Stimulated activated CD4-positive, alpha-beta T cell treated with anti-CD3 and anti-CD28 coated beads, Interleukin-12 subunit alpha, Interleukin-12 subunit beta, amount 100 ng/mL, for 24 hours (primary cell): ENCODE data around the gene RAB40B.

ENCODE experiments used
- DNase-seq, 2 experiments: peaks; one replicate each; pipeline ENCODE4 v3.0.0-alpha.2; 2020; ENCODE audit warnings: low read depth in 2 of 2

Gene RAB40B

DNA sequence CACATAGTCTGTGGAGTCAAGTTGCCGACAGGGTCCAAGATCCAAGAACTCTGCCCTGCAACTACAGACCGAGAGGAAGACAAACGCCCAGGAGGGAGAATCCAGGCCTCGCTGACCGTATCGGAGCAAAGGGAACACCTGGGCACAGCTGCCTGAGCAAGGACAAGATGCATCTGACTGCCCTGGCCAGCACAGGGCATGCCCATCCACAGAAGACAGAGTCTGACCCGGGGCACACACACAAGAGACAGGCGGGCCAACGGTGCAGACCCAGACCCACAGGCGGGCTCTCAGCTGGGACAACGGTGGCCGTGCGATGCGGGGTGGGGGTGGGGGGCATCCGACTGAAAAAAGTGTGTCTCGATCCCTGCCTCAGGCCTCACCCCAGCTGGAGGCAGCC is 6.2 kb downstream of the RAB40B start:
- DNase-seq, result no peak

DNA sequence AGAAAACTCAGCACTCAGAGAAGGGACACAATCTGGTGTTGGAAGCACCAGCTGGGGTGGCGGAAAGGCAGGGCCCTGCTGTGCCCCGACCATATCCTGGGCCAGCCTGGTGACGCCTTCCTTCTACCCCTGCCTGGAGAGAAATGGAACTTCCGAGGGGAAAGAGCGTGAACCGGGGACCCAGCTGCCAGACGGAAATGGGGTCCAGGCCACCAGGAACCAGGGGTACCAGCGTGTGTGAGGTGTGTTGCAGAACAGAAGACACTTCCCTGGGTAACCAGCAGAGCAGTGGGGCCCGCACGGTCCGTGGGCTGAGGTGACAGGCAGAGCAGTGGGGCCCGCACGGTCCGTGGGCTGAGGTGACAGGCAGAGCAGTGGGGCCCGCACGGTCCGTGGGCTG is 6.8 kb downstream of the RAB40B start:
- no peak for DNase-seq

DNA sequence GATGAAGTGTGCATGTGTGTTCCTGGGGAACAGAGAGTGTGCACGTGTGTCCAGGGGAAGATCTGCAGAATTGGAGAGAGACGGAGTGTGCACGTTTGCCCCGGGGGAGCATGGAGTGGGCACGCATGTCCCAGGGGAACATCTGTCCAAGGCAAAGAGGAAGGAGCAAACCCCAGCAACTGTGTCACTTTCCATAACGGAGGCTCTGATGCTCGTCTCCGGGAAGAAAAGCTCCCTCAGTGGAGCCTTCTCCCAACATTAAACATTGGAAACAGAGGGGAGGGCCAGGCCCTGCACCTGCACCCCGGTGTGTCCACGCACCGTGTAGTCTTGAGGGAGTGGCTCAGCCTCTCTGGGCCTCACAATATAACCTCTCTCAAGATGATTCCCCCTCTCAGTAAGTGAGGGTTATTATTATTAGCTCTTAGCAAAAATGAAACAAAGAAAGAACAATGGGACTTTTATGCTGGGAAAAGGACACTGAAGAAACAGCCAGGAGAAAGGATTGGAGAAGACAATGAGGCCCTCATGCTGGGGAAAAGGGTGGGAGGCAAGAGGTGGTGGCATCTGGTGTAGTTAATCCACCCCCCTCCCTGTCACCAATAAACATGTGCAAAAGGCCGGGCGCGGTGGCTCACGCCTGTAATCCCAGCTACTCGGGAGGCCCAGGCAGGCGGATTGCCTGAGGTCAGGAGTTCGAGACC is 7.6 kb downstream of the RAB40B start:
- DNase-seq, result no peak

DNA sequence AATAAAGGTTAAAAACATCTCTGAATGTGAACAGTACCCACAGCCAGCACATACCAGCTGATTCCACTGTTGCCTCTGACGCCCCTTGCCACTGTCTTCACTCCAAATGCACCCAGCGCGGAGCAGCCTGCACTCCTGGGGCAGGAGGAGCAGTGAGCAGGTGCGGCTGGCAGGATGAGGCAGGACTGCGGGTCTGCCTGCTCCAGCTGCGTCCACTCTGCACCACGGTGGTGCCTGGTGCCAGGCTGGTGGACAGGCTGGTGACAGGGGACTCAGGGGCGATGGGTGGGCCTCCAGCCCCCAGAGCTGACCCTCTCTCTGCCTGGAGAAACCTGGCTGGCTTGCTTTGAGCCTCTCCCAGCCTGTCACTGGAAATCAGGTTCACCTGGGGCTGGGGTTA is 9.4 kb downstream of the RAB40B start:
- DNase-seq, result no peak

DNA sequence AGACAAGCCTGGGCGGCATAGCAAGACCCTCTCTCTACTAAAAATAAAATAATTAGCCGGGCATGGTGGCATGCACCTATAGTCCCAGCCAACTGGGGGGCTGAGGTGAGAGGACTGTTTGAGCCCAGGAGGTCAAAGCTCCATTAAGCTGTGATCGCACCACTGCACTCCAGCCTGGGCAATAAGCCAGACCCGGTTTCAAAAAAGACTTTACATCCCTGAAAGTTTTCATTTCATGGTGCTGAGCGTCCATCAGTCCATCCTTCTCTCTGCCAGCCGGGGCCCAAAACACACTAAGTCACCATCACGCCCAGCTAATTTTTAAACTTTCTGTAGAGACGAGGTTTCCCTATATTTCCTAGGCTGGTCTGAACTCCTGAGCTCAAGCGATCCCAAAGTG is 10.6 kb downstream of the RAB40B start:
- DNase-seq, result no peak

DNA sequence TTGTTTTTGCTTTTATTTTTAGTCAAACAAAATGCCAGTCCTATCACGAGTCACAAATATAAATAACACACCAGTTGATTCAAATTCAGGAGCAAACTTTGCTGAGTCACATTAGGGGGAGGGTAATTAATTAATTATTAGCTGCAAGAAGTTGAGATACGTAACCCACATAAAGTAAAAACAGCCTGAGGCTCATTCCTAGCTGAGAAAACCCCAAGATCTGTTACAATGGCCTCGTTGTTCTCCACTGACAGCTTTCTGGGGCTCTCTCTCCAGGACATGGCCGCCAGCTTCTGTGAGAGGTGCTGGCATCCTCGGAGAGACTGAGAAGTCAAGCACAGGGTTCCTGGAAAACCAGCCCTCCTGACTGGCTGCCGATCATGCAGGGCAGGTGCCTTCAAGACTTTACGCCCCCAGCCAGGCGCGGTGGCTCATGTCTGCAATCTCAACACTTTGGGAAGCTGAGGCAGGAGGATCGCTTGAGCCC is 11.1 kb downstream of the RAB40B start:
- DNase-seq, result no peak

DNA sequence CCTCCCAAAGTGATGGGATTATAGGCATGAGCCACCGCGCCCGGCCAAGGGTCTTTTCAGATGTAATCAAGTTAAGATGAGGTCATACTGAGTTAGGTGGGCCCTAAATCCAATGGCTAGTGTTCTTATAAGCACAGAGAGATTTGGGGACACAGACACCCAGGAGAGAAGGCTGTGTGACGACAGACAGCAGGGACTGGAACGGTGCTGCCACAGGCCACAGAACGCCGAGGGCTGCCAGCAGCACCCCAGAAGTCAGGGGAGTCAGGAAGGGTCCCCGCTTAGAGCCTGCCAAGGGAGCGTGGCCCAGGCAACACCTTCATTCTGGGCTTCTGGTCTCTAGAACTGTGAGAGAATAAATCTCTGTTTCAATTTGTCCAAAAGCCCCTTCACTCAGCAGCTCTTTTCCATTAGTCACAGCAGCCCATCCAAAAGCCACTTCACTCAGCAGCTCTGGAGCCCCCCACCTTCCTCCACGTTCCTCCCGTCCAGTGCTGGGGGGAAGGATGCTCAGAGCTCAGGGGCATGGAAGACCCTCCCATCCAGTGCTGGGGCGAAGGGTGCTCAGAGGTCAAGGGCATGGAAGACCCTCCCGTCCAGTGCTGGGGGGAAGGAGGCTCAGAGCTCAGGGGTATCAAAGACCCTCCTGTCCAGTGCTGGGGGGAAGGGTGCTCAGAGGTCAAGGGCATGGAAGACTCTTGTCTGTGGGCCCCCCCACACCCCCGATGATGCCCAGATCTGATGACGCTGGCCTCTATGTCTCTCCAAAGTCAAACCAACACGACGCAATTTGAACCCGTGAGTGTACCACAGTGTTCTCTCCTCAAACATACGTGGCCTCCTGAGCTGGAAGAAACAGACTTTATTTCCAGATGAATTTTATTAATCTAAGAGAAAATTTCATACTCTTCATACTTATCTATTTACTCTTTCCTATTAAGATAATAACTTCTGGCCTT is 11.9 kb downstream of the RAB40B start:
- no peak for DNase-seq

DNA sequence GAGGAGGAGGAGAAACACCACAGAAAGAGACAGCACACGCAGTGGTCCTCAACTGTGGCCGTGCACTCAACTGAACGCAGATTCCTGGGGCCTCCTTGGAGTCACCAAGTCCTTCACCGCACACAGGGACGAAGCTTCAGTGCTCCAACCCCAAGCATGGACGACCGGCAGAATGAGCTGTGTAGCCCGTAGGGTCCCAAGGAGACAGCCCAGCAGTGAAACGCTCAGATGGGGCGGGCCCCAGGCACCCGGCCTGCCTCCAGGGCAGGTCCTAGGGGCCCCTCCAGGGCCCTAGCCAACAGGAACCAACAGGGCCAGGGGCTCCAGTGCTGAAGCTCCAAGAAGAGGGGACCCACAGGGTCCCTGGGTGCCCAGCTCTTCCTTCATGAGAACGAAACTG is 13.2 kb downstream of the RAB40B start:
- no peak for DNase-seq

DNA sequence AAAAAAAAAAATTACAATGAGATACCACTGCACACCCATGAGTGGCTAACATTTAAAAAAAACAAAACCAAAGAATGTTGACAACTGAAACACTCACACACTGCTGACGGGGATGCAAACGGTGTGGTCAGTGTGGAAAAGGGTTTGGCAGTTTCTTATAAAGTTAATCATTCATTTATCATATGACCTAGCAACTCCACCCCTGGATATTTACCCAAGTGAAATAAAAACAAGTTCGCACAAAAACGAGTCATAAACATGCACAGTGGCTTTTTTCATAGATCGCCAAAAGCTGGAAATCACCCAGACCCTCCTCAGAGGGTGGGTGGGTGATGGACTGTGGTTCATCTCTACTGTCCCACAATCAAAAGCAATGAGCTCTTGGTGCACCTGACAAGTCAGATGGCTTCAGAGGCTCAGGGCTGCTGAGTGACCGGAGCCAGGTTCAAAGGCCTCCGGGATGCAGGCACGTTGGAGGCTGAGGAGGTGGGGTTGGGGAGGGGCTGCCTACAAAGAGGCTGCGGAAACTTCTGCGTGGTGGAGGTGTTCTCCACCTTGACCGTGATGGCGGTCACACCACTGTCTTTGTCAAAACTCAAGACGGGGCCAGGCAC is 14.2 kb downstream of the RAB40B start:
- DNase-seq, result no peak

DNA sequence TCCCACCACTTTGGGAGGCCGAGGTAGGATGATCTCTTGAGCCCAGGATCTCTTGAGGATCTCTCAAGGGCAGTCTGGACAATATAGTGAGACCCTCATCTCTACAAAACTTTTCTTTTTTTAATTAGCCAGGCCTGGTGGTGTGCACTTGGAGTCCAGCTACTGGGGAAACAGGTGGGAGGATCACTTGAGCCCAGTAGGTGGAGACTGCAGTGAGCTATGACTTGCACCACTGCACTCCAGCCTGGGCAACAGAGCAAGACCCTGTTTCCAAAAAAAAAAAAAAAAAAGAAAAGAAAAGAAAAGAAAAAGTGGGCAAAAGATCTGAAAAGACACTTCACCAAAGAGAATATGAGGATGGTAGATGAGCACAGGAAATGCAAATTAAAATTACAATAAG is 15.0 kb downstream of the RAB40B start:
- DNase-seq, result no peak

DNA sequence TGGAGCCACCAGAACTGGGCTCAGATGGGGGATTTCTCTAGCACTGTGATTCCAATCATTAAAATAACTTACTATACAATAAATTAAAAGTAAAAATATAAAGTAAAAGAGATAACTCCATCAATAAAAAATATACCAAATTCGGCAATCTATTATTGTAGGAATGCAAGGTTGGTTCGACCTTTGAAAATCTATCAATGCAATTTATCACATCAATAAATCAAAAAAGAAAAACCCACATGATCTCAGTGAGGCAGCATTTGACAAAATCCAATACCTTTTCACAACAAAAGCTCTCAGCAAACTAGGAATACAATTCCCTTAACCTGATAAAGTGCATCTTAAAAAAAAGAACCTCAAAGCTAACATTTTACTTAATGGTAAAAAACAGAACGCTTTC is 17.0 kb downstream of the RAB40B start:
- no peak for DNase-seq

DNA sequence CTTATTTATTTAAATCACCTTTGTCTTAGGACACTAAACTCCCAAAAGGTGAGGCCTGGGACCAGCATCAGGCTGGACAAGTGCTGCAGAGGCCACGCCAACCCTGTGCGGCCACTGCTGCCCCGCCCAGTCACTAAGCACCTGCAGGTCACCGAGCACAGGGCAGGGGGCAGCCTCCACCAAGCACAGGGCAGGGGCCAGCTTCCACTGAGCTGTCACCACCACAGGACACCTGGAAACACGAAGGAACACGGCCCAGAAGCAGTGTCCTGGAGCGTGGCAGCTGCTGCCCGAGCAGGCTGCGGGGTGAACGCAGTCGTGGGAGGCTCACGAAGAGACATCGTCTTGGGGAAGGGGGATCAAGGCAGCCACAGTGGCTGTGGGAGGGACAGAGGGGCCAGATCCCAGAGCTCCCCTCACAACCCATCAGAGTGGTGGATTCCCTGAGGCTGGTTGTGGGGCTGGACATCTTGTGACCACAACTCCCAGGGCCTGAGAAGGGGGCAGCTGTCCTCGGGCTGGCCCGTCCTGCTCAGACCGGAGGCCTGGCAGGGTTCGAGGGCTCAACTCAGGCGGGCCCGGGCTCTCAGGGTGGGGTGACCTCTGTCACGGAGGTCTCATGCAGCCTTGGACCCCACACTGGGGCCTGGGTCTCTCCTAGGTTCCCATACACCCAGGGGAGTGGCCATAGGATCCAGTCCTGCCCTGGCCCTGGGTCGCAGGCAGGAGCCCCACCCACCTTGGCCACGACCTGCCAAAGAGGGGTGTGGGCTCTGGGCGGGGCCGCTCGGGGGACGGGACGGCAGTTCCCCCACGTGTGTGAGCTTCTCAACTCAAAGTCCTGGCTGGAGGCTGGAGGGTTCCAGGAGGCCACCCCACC is 18.7 kb downstream of the RAB40B start:
- no peak for DNase-seq

DNA sequence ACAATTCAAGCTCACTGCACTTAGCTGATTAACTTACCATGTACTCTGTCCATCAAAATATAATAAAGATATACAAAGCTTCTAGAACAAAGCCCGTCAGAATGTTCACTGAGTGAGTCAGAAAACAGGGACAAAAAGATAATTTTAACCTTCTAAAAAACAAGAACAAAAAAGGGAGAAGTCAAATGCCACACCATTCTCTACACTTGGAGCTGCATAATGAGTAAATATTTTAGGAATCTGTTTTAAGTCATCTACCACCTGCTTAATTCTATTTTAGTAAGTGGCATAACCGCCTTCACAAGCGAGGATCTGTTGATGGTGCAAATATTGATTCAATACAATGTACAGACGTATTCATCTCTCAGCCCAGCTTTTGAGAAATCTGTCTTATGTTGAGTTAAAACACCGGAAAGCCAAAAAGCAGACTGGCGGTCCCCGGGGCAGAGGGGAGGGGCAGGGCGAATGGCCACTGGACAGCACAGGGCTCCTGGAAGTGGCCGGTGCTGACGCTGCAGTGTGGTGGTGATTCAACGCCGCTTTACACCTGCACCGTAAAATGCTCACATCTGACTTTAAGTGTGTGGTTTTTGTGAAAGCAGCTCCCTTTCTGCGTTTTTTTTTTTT is 20.1 kb downstream of the RAB40B start:
- DNase-seq, result no peak

DNA sequence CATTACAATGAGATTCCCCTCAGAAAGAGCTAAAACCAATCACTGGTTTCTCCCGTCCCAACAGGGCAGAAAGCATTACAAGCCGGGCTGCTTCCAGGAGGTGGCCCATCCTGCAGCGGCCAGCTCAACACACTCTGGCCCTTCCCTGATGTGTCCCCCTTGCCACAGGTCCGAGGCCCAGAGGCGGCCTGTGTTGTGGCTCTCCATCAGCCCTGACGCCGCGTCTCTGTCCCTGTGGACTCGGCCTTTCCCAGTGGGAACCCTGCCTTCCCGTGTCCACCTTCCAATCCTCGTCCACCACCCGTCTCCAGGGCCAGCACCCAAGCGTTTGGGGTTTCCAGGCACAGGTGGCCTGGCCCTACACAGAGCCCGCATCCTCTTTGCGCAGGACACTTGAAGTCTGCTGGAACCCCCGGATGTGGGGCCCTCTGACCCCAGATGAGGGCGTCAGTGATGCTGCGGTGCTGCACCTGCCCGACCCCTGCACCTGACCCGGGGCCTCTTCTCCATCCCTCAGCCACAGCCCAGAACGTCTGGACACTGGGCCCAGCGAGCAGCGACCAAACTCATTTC is 21.1 kb downstream of the RAB40B start:
- DNase-seq, result no peak

DNA sequence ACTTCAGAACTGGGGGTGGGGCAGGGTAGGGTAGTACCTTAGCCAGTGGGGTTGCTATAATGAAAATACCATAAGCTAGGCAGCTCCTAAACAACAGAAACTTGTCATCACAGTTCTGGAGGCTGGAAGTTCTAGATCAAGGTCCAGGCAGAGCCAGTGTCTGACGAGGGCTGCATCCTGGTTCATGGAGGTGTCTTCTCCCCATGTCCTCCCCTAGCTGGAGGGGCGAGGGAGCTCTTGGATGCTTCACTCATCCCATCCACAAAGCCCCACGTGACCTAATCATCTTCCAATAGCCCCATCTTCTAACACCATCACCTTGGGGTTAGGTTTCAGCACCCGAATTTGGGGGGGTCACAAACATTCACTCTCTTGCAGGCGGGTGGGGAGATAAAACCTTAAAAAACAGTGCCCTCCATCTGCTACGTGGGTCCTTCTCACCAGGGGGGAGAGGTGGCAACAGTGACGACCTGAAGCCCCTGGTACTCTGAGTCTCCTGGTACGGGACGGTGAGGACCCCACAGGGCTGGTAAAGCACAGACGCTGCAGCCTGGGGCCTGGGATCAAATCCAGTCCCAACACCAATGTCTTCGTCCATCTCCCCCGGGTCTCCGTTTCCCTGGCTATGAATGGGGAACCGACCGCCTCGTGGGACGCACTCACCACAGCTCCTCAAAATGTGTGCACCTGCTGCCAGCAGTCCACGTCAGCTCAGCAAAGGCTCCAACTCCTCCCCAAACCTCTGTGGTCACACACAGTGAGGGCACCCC is 22.8 kb downstream of the RAB40B start:
- DNase-seq, result no peak

DNA sequence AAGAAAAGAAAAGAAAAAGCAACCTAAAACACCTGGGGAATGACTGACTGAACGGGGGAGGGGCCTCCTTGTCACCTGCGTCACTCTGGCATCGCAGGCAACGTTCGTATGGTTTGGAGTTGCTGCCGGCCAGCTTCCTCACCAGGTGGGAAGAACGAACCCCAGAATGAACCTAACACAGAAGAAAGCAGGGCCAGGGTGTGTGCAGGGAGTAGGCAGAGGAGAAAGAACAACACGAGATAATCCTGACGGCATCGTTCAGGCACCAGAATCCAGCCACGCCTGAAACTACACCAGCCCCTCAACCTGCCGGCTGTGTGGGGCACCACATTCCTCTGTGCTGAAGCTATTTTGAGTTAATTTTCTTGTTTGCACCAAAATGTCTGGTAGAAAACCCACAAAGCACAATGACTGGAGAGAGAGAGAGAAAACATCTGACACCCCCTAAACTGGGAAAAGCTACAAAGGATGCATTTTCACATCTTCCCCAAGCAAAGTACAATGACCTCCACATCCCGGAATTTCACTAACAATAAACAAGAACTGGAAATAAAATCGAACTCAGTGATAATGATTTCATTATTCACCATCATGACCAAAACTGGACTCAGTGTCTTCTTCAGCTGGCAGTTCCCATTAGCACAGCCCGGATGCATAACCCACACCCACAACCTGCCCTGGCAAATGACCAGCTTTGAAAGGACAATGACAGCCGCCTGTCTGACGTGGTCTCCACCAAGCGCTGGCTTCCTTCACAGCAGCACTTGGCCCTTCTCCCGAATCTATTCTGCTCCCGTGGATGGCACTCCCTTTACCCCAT is 23.6 kb downstream of the RAB40B start:
- no peak for DNase-seq

DNA sequence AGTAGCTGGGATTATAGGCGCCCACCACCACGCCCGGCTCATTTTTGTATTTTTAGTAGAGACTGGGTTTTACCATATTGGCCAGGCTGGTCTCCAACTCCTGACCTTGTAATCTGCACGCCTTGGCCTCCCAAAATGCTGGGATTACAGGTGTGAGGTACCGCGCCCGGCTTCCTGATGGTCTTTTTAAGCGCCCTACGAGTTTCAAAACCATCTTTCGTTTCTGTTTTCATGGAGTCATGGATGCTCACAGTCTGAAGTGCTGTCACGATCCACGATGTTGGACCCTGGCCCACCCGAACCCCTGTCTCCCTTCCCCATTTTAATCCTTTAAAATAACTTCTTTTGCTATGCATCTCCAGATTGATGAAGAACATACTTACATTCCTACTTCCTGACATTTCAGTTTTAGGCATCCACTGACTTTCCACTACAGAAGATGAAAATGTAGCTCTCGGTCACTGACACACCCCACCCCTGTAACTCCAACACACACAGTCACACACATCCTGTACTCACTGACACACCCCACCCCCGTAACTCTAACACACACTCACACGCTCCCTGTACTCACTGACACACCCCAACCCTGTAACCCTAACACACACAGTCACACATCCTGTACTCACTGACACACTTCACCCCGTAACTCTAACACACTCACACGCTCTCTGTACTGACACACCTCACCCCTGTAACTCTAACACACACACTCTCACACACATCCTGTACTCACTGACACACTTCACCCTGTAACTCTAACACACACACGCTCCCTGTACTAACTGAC is 27.6 kb downstream of the RAB40B start:
- DNase-seq, result no peak

DNA sequence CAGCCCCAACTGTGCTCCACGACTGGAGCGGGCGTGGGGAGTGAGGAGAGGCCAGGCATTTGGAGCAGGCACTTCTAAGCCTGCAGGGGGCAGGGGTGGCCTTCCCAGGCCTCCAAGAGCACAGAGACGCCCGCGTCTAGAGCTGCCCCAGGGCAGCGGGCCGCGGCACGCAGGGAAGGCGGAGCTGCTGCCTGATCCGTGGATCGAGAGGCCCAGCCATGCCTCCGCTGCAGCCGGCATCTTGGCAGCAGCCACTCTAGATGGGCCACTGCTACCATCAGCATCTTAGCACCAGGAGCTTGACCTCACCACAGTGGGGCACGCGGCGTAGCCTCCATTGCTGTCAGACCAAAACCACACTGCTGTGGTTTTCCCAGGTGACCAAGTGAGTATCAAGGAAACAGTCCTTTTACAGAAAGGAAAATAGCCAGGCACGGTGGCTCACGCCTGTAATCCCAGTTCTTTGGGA is 29.8 kb downstream of the RAB40B start:
- DNase-seq, result peak; percentile 23 to 37
